GM13977 (cell line): ENCODE data around the gene GLT1D1.

Experiments used
- DNase-seq: peaks from one replicate; pipeline ENCODE4 v3.0.0; 2012; ENCODE audit warnings: low spot score
- in situ Hi-C: fragments of 300-500 bp; cut with MboI; formaldehyde crosslinking; loops from one replicate; pipeline ENCODE4 v1.12.0; 2022; ENCODE audit warnings: low sequenced_read_pairs, low pct_unique_long_range_greater_than_20kb, mixed read lengths, inconsistent platforms; ENCODE audit not compliant: unreplicated experiment
- TF ChIP-seq, protein P1 (sequence below): IDR thresholded peaks from 2 replicates; pipeline ENCODE4 v1.5.1; 2012; ENCODE audit warnings: mild to moderate bottlenecking, control low read depth; ENCODE audit not compliant: insufficient read depth; ENCODE audit errors: extremely low read depth, missing control alignments

The GLT1D1 gene

DNA sequence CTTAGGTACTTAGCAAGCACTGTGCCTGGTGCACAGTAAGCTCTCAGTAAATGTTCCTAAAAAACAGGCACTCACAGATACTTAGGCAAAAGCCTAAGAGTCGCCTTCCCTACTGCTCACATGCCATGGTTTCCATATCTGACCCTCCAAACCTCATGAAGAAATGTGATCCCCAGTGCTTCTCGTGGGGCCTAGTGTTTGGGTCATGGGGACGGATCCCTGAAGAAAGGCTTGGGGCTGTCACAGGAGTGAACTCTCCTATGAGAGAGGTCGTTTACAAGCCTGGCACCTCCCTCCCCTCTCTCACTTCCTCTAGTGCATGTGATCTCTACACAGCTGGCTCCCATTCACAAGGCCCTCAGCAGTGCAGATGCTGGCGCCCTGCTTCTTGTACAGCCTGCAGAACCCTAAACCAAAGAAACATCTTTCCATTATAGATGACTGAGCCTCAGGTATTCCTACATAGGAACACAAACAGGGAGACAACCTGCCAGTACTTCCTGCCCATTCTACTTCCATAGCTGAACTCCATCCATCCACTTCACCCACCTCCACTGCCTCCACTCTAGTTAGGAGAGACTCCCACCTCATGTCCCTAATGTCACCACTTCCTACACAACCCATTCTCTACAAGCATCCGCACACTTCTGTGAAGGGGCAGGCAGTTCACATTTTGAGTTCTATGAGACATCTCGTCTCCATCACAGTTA, 32.4 kb upstream of the GLT1D1 start:
- TF ChIP-seq, protein P1, sequence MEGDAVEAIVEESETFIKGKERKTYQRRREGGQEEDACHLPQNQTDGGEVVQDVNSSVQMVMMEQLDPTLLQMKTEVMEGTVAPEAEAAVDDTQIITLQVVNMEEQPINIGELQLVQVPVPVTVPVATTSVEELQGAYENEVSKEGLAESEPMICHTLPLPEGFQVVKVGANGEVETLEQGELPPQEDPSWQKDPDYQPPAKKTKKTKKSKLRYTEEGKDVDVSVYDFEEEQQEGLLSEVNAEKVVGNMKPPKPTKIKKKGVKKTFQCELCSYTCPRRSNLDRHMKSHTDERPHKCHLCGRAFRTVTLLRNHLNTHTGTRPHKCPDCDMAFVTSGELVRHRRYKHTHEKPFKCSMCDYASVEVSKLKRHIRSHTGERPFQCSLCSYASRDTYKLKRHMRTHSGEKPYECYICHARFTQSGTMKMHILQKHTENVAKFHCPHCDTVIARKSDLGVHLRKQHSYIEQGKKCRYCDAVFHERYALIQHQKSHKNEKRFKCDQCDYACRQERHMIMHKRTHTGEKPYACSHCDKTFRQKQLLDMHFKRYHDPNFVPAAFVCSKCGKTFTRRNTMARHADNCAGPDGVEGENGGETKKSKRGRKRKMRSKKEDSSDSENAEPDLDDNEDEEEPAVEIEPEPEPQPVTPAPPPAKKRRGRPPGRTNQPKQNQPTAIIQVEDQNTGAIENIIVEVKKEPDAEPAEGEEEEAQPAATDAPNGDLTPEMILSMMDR = no peak
- peak; percentile 85 for DNase-seq
- in situ Hi-C loops = no loop called here

DNA sequence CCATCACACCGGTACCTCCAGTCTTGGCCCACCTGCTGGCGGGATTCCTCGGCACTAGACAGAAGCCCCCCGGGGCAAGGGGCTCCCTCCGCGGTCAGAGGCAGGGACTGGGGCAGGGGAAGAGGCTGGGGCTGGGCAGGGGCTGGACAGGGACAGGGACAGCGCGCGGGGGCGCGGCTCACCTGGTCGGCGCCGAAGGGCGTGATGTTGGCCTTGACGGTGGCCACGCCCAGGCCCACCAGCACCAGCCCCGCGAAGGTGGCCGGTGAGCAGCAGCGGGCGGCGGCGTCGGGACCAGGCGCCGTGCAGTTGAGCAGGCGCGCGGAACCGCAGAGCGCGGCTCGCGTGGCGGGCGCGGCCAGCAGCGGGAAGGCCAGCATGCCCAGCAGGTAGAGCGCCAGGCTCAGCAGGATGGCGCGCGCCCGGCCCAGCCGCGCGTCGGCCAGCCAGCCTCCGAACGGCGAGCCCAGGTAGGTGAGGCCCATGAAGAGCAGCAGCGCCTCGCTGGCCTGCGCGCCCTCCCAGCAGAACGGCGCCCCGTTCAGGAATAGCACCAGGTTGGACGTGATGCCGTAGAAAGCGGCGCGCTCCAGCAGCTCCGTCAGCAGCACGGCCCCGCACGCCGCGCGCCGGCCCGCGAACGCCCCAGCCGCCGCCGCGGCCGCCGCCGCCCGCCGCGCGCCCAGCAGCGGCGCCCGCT, 29.9 kb upstream of the GLT1D1 start:
- in situ Hi-C loops = no loop called here
- peak; percentile 44 for DNase-seq
- TF ChIP-seq, protein P1 = no peak

DNA sequence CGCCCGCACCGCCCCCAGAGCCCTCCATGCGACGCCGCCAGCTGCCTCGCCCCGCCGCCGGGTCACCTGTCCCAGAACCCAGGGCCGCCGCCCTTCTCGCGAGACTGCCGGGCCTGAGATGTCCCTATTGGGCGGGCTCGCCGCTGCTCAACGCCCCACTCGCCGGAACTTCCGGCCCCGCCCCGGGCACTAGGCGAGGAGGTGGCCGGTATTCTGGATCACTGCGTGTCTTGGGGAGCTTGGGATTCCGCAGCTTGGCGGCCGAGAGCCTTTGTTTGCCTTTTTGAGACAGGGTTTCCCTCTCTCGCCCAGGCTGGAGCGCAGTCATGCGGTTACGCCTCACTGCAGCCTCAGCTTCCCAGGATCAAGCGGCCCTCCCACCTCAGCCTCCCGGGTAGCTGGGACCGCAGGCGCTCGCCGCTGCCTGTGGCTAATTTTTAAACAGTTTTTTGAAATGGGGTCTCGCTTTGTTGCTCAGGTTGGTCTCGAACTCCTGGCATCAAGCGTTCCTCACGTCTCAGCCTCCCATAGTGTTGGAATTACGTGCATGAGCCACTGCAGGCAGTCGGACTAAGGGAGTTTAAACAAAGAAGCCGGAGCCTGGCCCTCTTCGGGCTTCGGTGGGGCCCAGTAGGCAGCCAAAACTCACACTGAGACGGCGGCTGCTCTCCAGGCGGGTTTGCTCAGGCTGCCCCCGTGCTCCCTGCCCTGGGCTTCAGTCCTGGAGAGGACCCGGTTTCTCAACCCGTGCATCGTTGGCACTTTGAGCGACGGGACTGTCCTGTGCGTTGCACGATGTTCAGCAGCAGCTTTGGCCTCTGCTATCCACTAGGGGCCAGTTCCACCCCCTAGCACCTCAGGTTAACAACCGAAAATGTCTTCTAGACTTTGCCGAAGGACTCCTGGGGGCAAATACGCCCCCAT, 29.1 kb upstream of the GLT1D1 start, which contains the start of gene SLC15A4:
TSS of gene SLC15A4 (minus strand) at position 43 of the 924 bp plus-strand sequence. CDS start at position 28, 15 bp downstream.
- peak; percentile 96 for DNase-seq
- in situ Hi-C loops = no loop called here
- TF ChIP-seq, protein P1 = peak; percentile 30

DNA sequence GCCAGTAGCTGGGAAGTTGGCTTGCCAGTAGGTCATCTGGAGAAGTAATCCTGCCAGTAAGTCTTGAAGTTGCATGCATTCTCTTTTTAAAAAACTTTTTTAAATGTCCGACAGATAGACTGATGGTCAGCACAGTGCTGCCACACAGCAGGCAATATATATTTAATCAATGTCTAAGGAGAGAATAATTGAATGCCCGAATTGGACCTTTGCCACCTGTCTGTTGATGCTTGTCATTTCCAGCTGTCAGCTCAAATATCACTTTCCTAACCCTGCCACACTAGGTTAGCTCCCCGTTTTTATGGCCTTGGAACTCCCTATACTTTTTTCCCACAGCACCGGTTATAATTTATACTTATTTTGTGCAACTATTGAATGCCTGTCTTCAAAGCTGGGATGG, 27.4 kb upstream of the GLT1D1 start:
- DNase-seq = no peak
- TF ChIP-seq, protein P1 = no peak
- in situ Hi-C loops = no loop called here

DNA sequence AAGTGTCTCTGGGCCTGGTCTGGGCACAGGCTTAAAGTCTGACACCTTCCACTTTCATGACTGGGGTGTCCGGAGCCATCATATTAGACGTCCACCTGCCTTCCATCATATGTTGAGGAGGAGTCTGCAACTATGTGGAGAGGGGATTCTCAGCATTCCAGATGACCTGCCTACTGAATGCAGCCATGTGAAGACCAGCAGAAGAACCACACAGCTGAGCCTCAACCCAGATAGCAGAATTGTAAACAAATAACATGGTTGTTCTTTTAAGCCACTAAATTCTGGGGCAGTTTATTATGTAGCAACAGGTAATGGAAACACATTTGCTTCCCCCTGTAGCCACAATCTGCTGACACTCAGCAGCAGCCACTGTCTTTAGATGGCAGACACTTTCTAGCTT, 25.6 kb upstream of the GLT1D1 start:
- TF ChIP-seq, protein P1 = no peak
- in situ Hi-C loops = no loop called here
- DNase-seq = no peak

DNA sequence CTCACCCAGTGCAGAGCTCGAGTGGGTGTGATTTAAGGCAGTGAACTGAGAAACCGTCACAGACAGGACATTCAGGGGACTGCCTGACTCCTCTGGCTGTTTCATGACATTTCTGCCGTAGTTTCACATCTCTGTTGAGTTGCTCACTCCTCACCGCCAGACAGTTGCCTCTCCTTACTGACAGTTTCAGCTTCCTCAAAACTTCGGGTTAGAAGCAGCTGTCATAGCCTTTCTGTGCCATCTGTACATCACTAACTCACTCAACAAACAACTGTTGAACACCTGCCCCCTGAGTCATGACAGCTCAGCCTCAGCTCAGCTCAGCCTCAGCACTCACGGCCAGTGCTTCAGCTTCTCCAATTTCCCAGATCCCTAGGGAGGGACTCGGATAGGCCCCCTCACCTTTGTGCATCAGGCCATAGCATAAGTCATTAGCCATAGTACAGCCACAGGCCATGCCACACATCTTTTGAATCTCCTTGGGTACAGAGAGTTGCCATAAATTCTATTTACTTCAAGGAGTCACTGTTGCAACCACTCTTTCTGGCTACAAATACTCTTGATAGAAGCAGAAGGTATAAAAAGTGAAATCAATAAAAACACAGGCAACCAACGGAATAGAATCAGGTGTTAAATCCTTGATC, 23.3 kb upstream of the GLT1D1 start:
- in situ Hi-C loops = no loop called here
- TF ChIP-seq, protein P1 = no peak
- DNase-seq = peak; percentile 78
